GM18511 (cell line): Measurements from ENCODE around the gene LIPC.
"Not testable (repeated sequence)": the region's sequence is repeated elsewhere in the genome, so short reads cannot be mapped to it uniquely, and the experiment has no call there.

Source experiments
- ATAC-seq: cut with Tn5 transposase; IDR thresholded peaks from one replicate; pipeline ENCODE4 v1.9.1; 2021; ENCODE audit warnings: mild to moderate bottlenecking, moderate library complexity; ENCODE audit not compliant: unreplicated experiment

Gene LIPC

DNA sequence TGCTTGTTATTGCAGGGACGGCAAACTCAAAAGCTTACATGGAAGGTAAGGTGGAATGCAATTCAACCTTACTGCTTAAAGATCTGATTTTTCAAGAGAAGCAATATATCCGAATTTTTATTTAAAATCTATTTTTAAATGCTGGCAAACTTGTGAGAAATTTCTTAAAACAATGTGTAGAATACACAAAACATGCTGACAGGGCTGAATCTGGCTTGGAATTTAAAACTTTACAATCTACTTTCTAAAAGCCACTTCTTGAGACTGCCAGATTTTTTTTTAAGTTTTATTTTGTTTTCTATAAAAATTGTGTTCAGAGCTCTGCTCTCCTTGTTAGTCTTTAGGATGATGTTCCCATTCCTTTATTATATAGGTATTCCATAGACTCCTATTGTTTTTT, 171.0 kb downstream of the LIPC start:
- ATAC-seq: no peak

- ATAC-seq: not testable (repeated sequence)
Measured at GRCh38 chr15:58603927-58604326, 172.1 kb downstream of the LIPC start.

DNA sequence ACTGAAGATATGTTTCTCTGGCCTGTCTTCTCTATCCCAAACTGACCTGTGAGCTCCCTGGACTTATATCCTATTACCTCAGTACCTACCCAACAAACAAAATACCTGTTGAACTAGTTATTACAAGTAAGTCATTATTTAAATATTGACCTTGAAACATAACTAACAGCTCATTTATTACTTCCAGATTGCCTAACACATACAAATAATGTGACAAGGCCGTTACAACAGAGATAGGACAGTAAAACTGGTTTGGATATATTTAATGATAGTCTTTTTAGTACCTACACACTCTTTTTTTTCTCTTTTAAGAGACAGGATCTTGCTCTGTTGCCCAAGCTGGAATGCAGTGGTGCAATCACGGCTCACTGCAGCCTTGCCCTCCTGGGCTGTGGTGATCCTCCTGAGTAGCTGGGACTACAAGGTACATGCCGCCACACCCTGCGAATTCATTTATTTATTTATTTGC, 172.7 kb downstream of the LIPC start:
- ATAC-seq: no peak

DNA sequence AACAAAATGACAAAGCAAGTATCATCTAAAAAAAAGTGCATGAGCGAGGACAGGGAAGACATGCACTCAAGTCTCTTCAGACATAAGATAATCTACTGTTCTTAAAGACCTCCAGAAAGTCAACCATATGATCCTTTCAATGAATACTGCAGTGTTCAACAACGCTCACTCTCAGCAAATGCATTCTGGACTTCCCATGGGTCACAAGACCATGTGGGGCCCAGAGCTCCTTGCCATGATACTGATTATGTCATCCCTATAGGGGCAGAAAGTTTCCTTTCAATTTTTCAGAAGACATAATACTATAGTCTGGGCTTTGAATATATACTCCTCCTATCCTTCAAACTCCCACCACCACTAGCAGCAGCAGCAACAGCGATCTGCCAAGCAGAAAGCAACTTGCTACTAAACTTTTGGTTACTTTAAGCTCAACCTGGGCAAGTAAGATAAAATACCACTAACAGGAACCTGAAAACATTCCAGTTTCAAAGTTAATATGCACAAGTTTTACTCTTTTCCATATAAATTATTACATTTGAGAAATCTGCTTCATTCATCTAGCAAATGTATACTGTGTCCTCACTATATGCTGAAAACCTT, 174.2 kb downstream of the LIPC start:
- no peak for ATAC-seq

DNA sequence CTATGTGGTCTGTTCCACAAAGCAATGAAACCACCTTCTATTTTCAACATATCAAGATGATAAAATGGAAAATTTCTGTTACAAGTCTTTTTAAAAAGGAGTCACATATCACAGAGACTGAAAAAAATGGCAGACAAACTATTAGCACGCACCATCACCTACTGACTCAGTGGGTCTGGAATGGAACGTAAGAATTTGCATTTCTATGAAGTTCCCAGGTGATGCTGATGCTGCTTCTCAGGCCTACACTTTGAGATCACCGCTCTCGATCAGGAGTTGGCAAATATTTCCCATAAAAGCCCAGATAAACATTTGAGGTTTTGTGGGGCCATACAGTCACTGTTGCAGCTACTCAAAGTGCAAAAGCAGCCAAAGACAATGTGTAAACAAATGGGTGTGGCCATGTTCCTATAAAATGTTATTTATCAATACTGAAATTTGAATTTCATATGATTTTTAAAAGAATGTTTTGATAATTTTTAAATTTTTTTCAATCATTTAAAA, 174.8 kb downstream of the LIPC start:
- ATAC-seq: no peak

GRCh38 chr15:58608129-58608590, 176.4 kb downstream of the LIPC start:
- ATAC-seq: no peak

DNA sequence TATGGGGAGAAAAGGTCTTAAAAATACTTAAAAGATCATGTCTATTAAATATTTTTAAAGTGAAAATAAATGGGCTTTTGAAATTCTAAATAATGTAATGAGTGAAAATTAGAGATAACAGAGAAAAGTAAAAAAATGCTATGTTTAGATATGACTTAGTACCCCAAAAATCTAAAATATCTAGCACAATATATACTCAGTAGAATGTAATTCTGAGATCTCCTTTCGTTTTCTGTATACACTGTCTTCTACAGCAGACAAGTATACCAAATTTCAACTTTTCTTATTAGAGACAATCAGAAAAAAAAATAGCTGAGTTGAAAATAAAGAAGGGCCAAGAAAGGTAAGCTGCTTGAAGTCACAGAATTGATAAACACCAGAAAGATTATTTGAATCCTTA, 176.9 kb downstream of the LIPC start:
- no peak for ATAC-seq

- ATAC-seq: no peak
Measured at GRCh38 chr15:58611731-58612676, 180.2 kb downstream of the LIPC start.

- no peak for ATAC-seq
Measured at GRCh38 chr15:58616171-58616570, 184.4 kb downstream of the LIPC start.
